Right cardiac atrium (tissue), 5 donors: ENCODE data around the gene RNF20. TPM values are rescaled to one million over a fixed set of nuclear protein-coding genes. Genes with fewer than 3 reads are reported as not detected.
A peak's percentile ranks its signal among the peaks of the same experiment; 100 is the strongest.
"Not testable (repeated sequence)": the region's sequence is repeated elsewhere in the genome, so short reads cannot be mapped to it uniquely, and the experiment has no call there.

Source experiments
- ATAC-seq, 2 donors: fragments of 200-7000 bp; cut with Tn5 transposase; one replicate each; pipeline versions ENCODE4 v1.8.0 to v1.9.1; 2020; ENCODE audit warnings: moderate library complexity in 2 of 2, mild to moderate bottlenecking in 1 of 2
- DNase-seq, 3 donors: peaks; one replicate each; pipeline ENCODE4 v3.0.0-alpha.2; 2020
- H3K27ac ChIP-seq: one replicate; pipeline ENCODE4 v1.5.1; 2013; ENCODE audit warnings: mild to moderate bottlenecking, low read length, control low read depth, moderate library complexity
- H3K27me3 ChIP-seq: one replicate; pipeline ENCODE4 v1.6.1; 2013; ENCODE audit not compliant: control insufficient read depth, insufficient read depth
- H3K4me1 ChIP-seq: one replicate; pipeline ENCODE4 v1.6.1; 2013; ENCODE audit warnings: low read length; ENCODE audit not compliant: control insufficient read depth, insufficient read depth
- H3K4me3 ChIP-seq: one replicate; pipeline ENCODE4 v1.5.1; 2013; ENCODE audit warnings: low read length, control low read depth
- H3K9me3 ChIP-seq: one replicate; pipeline ENCODE4 v1.6.1; 2013; ENCODE audit warnings: low read length; ENCODE audit not compliant: control insufficient read depth
- WGBS: extraction: QIAGEN DNeasy Blood & Tissue Kit; methylation state at CpG from one replicate; pipeline ENCODE4 v1.1.7; 2013; 5-methylcytosine and 5-hydroxymethylcytosine counted together
- intact Hi-C, 4 donors: fragments of 100-400 bp; cut with DNase I; formaldehyde crosslinking; loops; one replicate each; pipeline versions ENCODE4 v1.11.0 to v1.14.0; 2022 to 2023
- polyA plus RNA-seq: library from polyadenylated mRNA; stranded (reverse); fragments of 200-250 nt; gene quantifications from one replicate; pipeline ENCODE4 v1.2.3, GENCODE V29; 2013
- total RNA-seq, 4 donors: library from RNA; stranded (reverse); fragmentation: NEBNext Ultra II Directional; extraction: Animal tissue kit (Norgen Biotek cat#: 25700); gene quantifications; one replicate each; pipeline ENCODE4 v1.2.1, GENCODE V29; 2021
- donor health status: healthy with polysubstance abuse.
- donor health status: DM: no; HTN: yes; CAD: no.
- donor health status: DM: no; HTN: no; CAD: no.
- donor health status: DM: no; HTN: yes; CAD: no; lungs with severe emphysema.
- donor health status: DM: yes; HTN: yes; CAD: no.

Gene RNF20
- total and polyA plus RNA-seq, 5 donors, result 17.9 to 59.5 (median 50.1) TPM

- WGBS, result 86% methylated on average over 6 of the region's 6 CpGs
- intact Hi-C loops, H3K9me3 ChIP-seq, H3K27me3 ChIP-seq, H3K27ac ChIP-seq, H3K4me3 ChIP-seq, ATAC-seq, H3K4me1 ChIP-seq, DNase-seq: not testable (repeated sequence)
These were observed 56.4 kb downstream of the RNF20 start for GRCh38 chr9:101590074-101590473.

- H3K4me3 ChIP-seq, result no peak overlapping the region
- H3K27me3 ChIP-seq, result no peaks in the 10 kb centered on the region
- ATAC-seq (no peak), DNase-seq (no peak)
- no peak overlapping the region for H3K27ac ChIP-seq
- 87% methylated on average over 3 of the region's 3 CpGs for WGBS
- no peaks in the 10 kb centered on the region for H3K4me1 ChIP-seq
- intact Hi-C loops, result no loop called here
- H3K9me3 ChIP-seq, result no peaks in the 10 kb centered on the region
These were observed 57.2 kb downstream of the RNF20 start for GRCh38 chr9:101590901-101591300.

GRCh38 chr9:101591787-101592446 lies 58.3 kb downstream of the RNF20 start:
- Histone ChIP-seq H3K4me1 (no peaks in the 10 kb centered on the region), H3K27me3 (no peaks in the 10 kb centered on the region), H3K4me3 (no peak overlapping the region), H3K27ac (no peak overlapping the region), H3K9me3 (no peaks in the 10 kb centered on the region)
- DNase-seq (no peak), ATAC-seq (no peak)
- intact Hi-C loops, result no loop called here

GRCh38 chr9:101592788-101593187 lies 59.1 kb downstream of the RNF20 start:
- H3K4me3 ChIP-seq, result no peak overlapping the region
- ATAC-seq (no peak), DNase-seq (no peak)
- no peaks in the 10 kb centered on the region for H3K4me1 ChIP-seq
- no peak overlapping the region for H3K27ac ChIP-seq
- H3K9me3 ChIP-seq, result no peaks in the 10 kb centered on the region
- intact Hi-C loops, result no loop called here
- no peaks in the 10 kb centered on the region for H3K27me3 ChIP-seq

- no peaks in the 10 kb centered on the region for H3K27me3 ChIP-seq
These were observed 59.7 kb downstream of the RNF20 start for GRCh38 chr9:101593345-101593744.

GRCh38 chr9:101594796-101595195 lies 61.1 kb downstream of the RNF20 start, which contains the start of gene PPP3R2:
TSS of gene PPP3R2 (minus strand) at chr9:101594969. CDS start at chr9:101594921, 48 bp downstream.
- Histone ChIP-seq H3K4me1 (no peaks in the 10 kb centered on the region), H3K27ac (no peak within 1 kb of the TSS), H3K27me3 (no peaks in the 10 kb centered on the region), H3K9me3 (no peaks in the 10 kb centered on the region), H3K4me3 (no peak within 1 kb of the TSS)
- DNase-seq, result peak in 1 of 3 donors; percentile 44
- no peak for ATAC-seq
- intact Hi-C loops, result no loop called here
- WGBS, result 92% methylated on average over 19 of the region's 19 CpGs

More at GRCh38 chr9:101593345-101593744, 59.7 kb downstream of the RNF20 start:
- DNase-seq, result no peak
- no peak overlapping the region for H3K4me3 ChIP-seq
- no peak overlapping the region for H3K27ac ChIP-seq
- WGBS, result 72% methylated on average over 2 of the region's 2 CpGs
- intact Hi-C loops, result no loop called here
- H3K9me3 ChIP-seq, result no peaks in the 10 kb centered on the region
- no peaks in the 10 kb centered on the region for H3K4me1 ChIP-seq
- ATAC-seq, result no peak

GRCh38 chr9:101601904-101602765 lies 68.5 kb downstream of the RNF20 start:
- Histone ChIP-seq H3K27ac (no peak overlapping the region), H3K4me1 (no peaks in the 10 kb centered on the region), H3K9me3 (no peaks in the 10 kb centered on the region), H3K4me3 (no peak overlapping the region), H3K27me3 (no peaks in the 10 kb centered on the region)
- peak; percentile 34 to 45 for ATAC-seq
- 16% methylated on average over 11 of the region's 11 CpGs for WGBS
- intact Hi-C loops, result loop anchor here in 2 of 4 donors (5.0 to 10.0 kb wide), 2 partner anchors 123 to 125 kb away; no protein-coding TSS in a partner anchor
- DNase-seq, result no peak

- intact Hi-C loops, result loop anchor here in 2 of 4 donors (5.0 to 10.0 kb wide), 2 partner anchors 121 to 123 kb away; no protein-coding TSS in a partner anchor
- Histone ChIP-seq H3K9me3 (no peaks in the 10 kb centered on the region), H3K27me3 (no peaks in the 10 kb centered on the region), H3K4me3 (no peak overlapping the region), H3K27ac (no peak overlapping the region), H3K4me1 (no peaks in the 10 kb centered on the region)
- WGBS, result 68% methylated on average over 2 of the region's 2 CpGs
- DNase-seq (no peak), ATAC-seq (no peak)
These were observed 70.6 kb downstream of the RNF20 start for GRCh38 chr9:101604296-101604695.

- 87% methylated on average over 3 of the region's 3 CpGs for WGBS
- ATAC-seq, result no peak
- H3K9me3 ChIP-seq, result no peaks in the 10 kb centered on the region
- H3K27me3 ChIP-seq, result no peaks in the 10 kb centered on the region
- no peak overlapping the region for H3K4me3 ChIP-seq
- no peak overlapping the region for H3K27ac ChIP-seq
- intact Hi-C loops, result loop anchor here in 1 of 4 donors (10.0 kb wide), 1 partner anchor 119 kb away; no protein-coding TSS in a partner anchor
- H3K4me1 ChIP-seq, result no peaks in the 10 kb centered on the region
- no peak for DNase-seq
These were observed 71.9 kb downstream of the RNF20 start for GRCh38 chr9:101605547-101605946.
